SK-N-SH (cell line): ENCODE results near the gene RAB40C.

Source experiments
- CTCF ChIP-seq: fragments of 200-600 bp; sonication (generic); IDR thresholded peaks from 2 replicates; pipeline ENCODE4 v1.6.1; 2017; ENCODE audit warnings: antibody characterized with exemption, mild to moderate bottlenecking, moderate library complexity
- EP300 ChIP-seq, 2 experiments: IDR thresholded peaks; 2 replicates each; pipeline versions ENCODE4 v1.4.0 to v1.6.1; 2012; ENCODE audit warnings: borderline replicate concordance in 1 of 2, low read depth in 1 of 2, low read length in 1 of 2
- PBX3 ChIP-seq: IDR thresholded peaks from 2 replicates; pipeline ENCODE4; 2012
- POLR2AphosphoS5 ChIP-seq: IDR thresholded peaks from 2 replicates; pipeline ENCODE4 v1.6.1; 2012; ENCODE audit warnings: low read depth, low read length
- RAD21 ChIP-seq: IDR thresholded peaks from 2 replicates; pipeline ENCODE4 v1.6.1; 2012; ENCODE audit warnings: mild to moderate bottlenecking, low read length
- REST ChIP-seq: IDR thresholded peaks from 2 replicates; pipeline ENCODE4 v1.6.1; 2012; ENCODE audit warnings: mild to moderate bottlenecking, low read depth, low read length, moderate library complexity
- RFX5 ChIP-seq: IDR thresholded peaks from 2 replicates; pipeline ENCODE4 v1.6.1; 2012; ENCODE audit warnings: mild to moderate bottlenecking, improper control_type of control experiment, low read length
- TEAD4 ChIP-seq: IDR thresholded peaks from 2 replicates; pipeline ENCODE4 v1.4.0; 2012; ENCODE audit warnings: mild to moderate bottlenecking, borderline replicate concordance; ENCODE audit not compliant: insufficient read depth
- TF ChIP-seq, protein P1 (sequence below): IDR thresholded peaks from 2 replicates; pipeline ENCODE4 v1.4.0; 2012; ENCODE audit warnings: low read depth

- TF ChIP-seq PBX3 (no peak), CTCF (no peak), RAD21 (no peak), POLR2AphosphoS5 (no peak), TEAD4 (no peak), EP300 (IDR thresholded peaks at IDR 0.05; ENCODE audit: borderline replicate concordance in 1 of 2, low read depth in 1 of 2, low read length in 1 of 2) (no peak), RFX5 (no peak), REST (no peak)
- TF ChIP-seq, protein P1, sequence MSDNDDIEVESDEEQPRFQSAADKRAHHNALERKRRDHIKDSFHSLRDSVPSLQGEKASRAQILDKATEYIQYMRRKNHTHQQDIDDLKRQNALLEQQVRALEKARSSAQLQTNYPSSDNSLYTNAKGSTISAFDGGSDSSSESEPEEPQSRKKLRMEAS, result no peak
Observed at GRCh38 chr16:671353-672131, 81.7 kb downstream of the RAB40C start.
